HepG2 (cell line): ENCODE results near the gene ITGB3. TPM values are rescaled to one million over a fixed set of nuclear protein-coding genes. Genes with fewer than 3 reads are reported as not detected.

Experiments used
- BCL6 ChIP-seq: IDR thresholded peaks from 2 replicates; pipeline ENCODE4 v1.6.1; 2016; ENCODE audit warnings: missing genetic modification reagents, missing compliant biosample characterization
- FLYWCH1 ChIP-seq: sonication (generic); formaldehyde crosslinking; IDR thresholded peaks from 2 replicates; pipeline ENCODE4 v1.8.1; 2023; ENCODE audit warnings: mild to moderate bottlenecking, missing genetic modification reagents
- KIAA2018 ChIP-seq: sonication (generic); formaldehyde crosslinking; IDR thresholded peaks from 2 replicates; pipeline ENCODE4 v1.5.0; 2020; ENCODE audit warnings: mild to moderate bottlenecking, missing genetic modification reagents, borderline replicate concordance
- NR2F2 ChIP-seq: IDR thresholded peaks from 2 replicates; pipeline ENCODE4 v1.6.1; 2012; ENCODE audit warnings: low read depth, inconsistent platforms, borderline replicate concordance
- RXRA ChIP-seq: sonication (generic); formaldehyde crosslinking; IDR thresholded peaks from 2 replicates; pipeline ENCODE4 v1.5.1; 2020; ENCODE audit warnings: missing genetic modification reagents
- ZFP36L1 ChIP-seq: sonication (generic); formaldehyde crosslinking; IDR thresholded peaks from 2 replicates; pipeline ENCODE4 v1.8.0; 2022; ENCODE audit warnings: mild to moderate bottlenecking, missing genetic modification reagents, moderate library complexity
- ZHX1 ChIP-seq: sonication (generic); formaldehyde crosslinking; IDR thresholded peaks from 2 replicates; pipeline ENCODE4 v1.8.1; 2022; ENCODE audit warnings: low read depth, mild to moderate bottlenecking, missing genetic modification reagents
- ZNF101 ChIP-seq: sonication (generic); formaldehyde crosslinking; IDR thresholded peaks from 2 replicates; pipeline ENCODE4 v1.4.0; 2020; ENCODE audit warnings: mild to moderate bottlenecking, low read depth, missing genetic modification reagents, borderline replicate concordance
- ZNF317 ChIP-seq: sonication (generic); formaldehyde crosslinking; IDR thresholded peaks from 2 replicates; pipeline ENCODE4 v1.5.0; 2020; ENCODE audit warnings: mild to moderate bottlenecking, missing genetic modification reagents
- ZNF33A ChIP-seq: sonication (generic); formaldehyde crosslinking; IDR thresholded peaks from 2 replicates; pipeline ENCODE4 v1.5.1; 2020; ENCODE audit warnings: missing genetic modification reagents, mild to moderate bottlenecking, moderate library complexity, borderline replicate concordance
- polyA plus RNA-seq, 8 experiments: library from polyadenylated mRNA; depleted of rRNA in 3 of 8; stranded (reverse) in 7 of 8; unstranded in 1 of 8; fragments of >200 nt; fragmentation: Illumina TruSeq in 4 of 8; extraction: Trizol in 4 of 8; gene quantifications; 2 replicates each; pipeline versions ENCODE4 v1.2.1 to v1.2.3, GENCODE V29; 2011 to 2016; ENCODE audit warnings: low read depth in 4 of 8, missing spikeins in 1 of 8, mixed read lengths in 1 of 8; ENCODE audit not compliant: insufficient read depth in 1 of 8
- total RNA-seq, 5 experiments: library from RNA; depleted of rRNA; stranded (reverse); fragments of >200 nt; fragmentation: Illumina TruSeq; extraction: Trizol; gene quantifications; 2 replicates each; pipeline ENCODE4 v1.2.3, GENCODE V29; 2016; ENCODE audit warnings: low read depth in 1 of 5
- TF ChIP-seq, protein P1 (sequence below): sonication (generic); formaldehyde crosslinking; IDR thresholded peaks from 2 replicates; pipeline ENCODE4 v1.5.0; 2020; ENCODE audit warnings: mild to moderate bottlenecking, missing genetic modification reagents, borderline replicate concordance
- TF ChIP-seq, protein P2 (sequence below): sonication (generic); formaldehyde crosslinking; IDR thresholded peaks from 2 replicates; pipeline ENCODE4 v1.4.0; 2020; ENCODE audit warnings: missing genetic modification reagents

ITGB3 gene
- total and polyA plus RNA-seq, 2 of the 13 experiments (the other 11 are each of a cell fraction or from before 2014, with no cell fraction given), result 0.09 to 0.31 TPM

DNA sequence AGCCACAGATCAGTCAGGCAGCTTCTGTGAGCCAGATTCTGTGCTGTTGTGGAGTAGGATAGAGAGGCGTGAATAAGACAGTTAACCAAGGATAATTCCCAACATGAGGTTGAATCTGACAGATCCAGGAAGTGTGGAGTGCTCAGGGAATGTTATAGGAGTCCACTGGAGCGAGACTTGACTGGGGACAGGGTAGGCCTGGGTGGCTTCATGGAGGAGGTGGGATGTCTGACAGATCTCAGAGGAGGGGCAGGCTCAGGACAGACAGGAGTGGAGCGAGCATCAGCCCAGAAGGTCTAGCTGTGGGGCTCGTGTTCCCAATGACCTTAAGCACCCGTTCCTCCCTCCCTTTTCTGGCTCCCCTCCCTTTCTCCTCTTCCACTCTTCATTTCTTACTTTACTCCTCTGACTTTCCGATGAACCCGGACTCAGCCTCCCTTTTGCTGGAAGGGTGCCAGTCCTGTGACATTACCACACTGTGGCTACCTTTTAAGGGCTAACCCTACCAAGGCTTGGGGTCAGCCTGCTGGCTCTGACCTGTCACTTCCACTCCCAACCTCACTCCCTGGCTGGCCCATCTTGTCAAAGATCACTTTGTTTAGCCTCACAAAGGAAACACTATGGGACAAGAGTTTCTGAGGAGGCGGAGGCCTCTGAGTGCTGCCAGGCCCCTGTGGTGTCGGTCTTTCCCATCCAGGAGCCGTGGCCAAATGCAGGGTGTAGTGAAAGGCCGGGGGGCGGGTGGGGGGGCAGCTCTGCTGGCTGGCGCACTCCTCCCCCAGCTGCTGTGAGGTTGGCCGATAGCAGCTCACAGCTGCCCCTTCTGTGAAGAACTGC lies 41.6 kb downstream of the ITGB3 start (continued):
- TF ChIP-seq KIAA2018 (CRISPR knock-in tag) (no peak), ZHX1 (CRISPR knock-in tag) (no peak), ZNF33A (CRISPR knock-in tag) (no peak), RXRA (CRISPR knock-in tag) (peak; percentile 39; the same call in 1 of the 2 replicates), NR2F2 (peak; percentile 51; the same call in 1 of the 2 replicates), BCL6 (CRISPR knock-in tag) (0 out of 2 replicates have a peak, but pooled peaks have one; percentile 17), ZFP36L1 (CRISPR knock-in tag) (no peak), ZNF101 (CRISPR knock-in tag) (no peak), FLYWCH1 (no peak), ZNF317 (CRISPR knock-in tag) (peak; percentile 73; the same call in 1 of the 2 replicates)
- TF ChIP-seq, protein P1, sequence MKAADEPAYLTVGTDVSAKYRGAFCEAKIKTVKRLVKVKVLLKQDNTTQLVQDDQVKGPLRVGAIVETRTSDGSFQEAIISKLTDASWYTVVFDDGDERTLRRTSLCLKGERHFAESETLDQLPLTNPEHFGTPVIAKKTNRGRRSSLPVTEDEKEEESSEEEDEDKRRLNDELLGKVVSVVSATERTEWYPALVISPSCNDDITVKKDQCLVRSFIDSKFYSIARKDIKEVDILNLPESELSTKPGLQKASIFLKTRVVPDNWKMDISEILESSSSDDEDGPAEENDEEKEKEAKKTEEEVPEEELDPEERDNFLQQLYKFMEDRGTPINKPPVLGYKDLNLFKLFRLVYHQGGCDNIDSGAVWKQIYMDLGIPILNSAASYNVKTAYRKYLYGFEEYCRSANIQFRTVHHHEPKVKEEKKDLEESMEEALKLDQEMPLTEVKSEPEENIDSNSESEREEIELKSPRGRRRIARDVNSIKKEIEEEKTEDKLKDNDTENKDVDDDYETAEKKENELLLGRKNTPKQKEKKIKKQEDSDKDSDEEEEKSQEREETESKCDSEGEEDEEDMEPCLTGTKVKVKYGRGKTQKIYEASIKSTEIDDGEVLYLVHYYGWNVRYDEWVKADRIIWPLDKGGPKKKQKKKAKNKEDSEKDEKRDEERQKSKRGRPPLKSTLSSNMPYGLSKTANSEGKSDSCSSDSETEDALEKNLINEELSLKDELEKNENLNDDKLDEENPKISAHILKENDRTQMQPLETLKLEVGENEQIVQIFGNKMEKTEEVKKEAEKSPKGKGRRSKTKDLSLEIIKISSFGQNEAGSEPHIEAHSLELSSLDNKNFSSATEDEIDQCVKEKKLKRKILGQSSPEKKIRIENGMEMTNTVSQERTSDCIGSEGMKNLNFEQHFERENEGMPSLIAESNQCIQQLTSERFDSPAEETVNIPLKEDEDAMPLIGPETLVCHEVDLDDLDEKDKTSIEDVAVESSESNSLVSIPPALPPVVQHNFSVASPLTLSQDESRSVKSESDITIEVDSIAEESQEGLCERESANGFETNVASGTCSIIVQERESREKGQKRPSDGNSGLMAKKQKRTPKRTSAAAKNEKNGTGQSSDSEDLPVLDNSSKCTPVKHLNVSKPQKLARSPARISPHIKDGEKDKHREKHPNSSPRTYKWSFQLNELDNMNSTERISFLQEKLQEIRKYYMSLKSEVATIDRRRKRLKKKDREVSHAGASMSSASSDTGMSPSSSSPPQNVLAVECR (CRISPR knock-in tag), result peak; percentile 31; the same call in 1 of the 2 replicates
- TF ChIP-seq, protein P2, sequence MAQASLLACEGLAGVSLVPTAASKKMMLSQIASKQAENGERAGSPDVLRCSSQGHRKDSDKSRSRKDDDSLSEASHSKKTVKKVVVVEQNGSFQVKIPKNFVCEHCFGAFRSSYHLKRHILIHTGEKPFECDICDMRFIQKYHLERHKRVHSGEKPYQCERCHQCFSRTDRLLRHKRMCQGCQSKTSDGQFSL (CRISPR knock-in tag), result no peak
